HCT116 (cell line): ENCODE measurements around the gene RNGTT. TPM values are rescaled to one million over a fixed set of nuclear protein-coding genes. Genes with fewer than 3 reads are reported as not detected.

Source experiments
- ATAC-seq: fragments of 200-7000 bp; cut with Tn5 transposase; 2 replicates; pipeline ENCODE4 v1.9.1; 2020; ENCODE audit warnings: mild to moderate bottlenecking, moderate library complexity
- BruUV-seq: library from RNA; stranded (reverse); fragments of 400-500 nt; replicated peaks from 2 replicates; lab custom pipeline; 2021; lab: Mats Ljungman, UMichigan
- CTCF ChIA-PET: fragments of 300-600 bp; sonication (Branson Sonifier 250); formaldehyde crosslinking; loops from one replicate; lab custom pipeline; 2021; ENCODE audit warnings: antibody characterized with exemption; lab: Charles Lee
- POLR2A ChIA-PET: fragments of 300-600, 350-600 bp; sonication (Branson Sonifier 250); formaldehyde crosslinking; loops from one replicate; lab custom pipeline; 2021; ENCODE audit warnings: antibody characterized with exemption; lab: Charles Lee
- RAD21 ChIA-PET, 2 experiments: fragments of 300-600 bp; sonication (Branson Sonifier 250); formaldehyde crosslinking; loops; one replicate each; lab custom pipeline; 2023; ENCODE audit warnings: low total read pairs in 2 of 2; ENCODE audit not compliant: uncharacterized antibody in 2 of 2, unreplicated experiment in 2 of 2, low non-redundant PET in 1 of 2; lab: Charles Lee
- DNase-seq: peaks from one replicate; pipeline ENCODE4 v3.0.0-alpha.2; 2010; ENCODE audit warnings: low read depth, low spot score
- H2AFZ ChIP-seq: fragments of 200-600 bp; shearing (Covaris generic), sonication (generic); 2 replicates; pipeline ENCODE4 v1.6.1; 2017; ENCODE audit warnings: low read depth, mixed run types, mixed read lengths, antibody characterized with exemption, low read length; ENCODE audit not compliant: poor library complexity, severe bottlenecking
- H3K27ac ChIP-seq: 2 replicates; pipeline ENCODE4 v1.5.1; 2012; ENCODE audit warnings: low read depth, low read length
- H3K27me3 ChIP-seq: fragments of 200-600 bp; sonication (generic); 2 replicates; pipeline ENCODE4 v1.6.1; 2016; ENCODE audit warnings: mixed run types, low read length, mixed read lengths; ENCODE audit not compliant: insufficient read depth
- H3K36me3 ChIP-seq, 2 experiments: fragments of 200-500 bp in 1 of 2; fragments of 200-600 bp in 1 of 2; sonication (Bioruptor generic) in 1 of 2; sonication (generic) in 1 of 2; 2 replicates each; pipeline versions ENCODE4 v1.5.1 to v1.6.1; 2014 to 2016; ENCODE audit warnings: low read length in 2 of 2, inconsistent platforms in 1 of 2, mixed read lengths in 1 of 2, mixed run types in 1 of 2; ENCODE audit not compliant: insufficient read depth in 2 of 2, control insufficient read depth in 1 of 2
- H3K4me1 ChIP-seq, 2 experiments: fragments of 200-600 bp in 1 of 2; sonication (generic) in 1 of 2; 2 replicates each; pipeline versions ENCODE4 v1.5.1 to v1.6.1; 2012 to 2017; ENCODE audit warnings: low read length in 2 of 2, inconsistent platforms in 1 of 2, mild to moderate bottlenecking in 1 of 2, mixed read lengths in 1 of 2, mixed run types in 1 of 2, moderate library complexity in 1 of 2; ENCODE audit not compliant: insufficient read depth in 2 of 2, control insufficient read depth in 1 of 2
- H3K4me2 ChIP-seq: fragments of 200-600 bp; sonication (generic); 2 replicates; pipeline ENCODE4 v1.6.1; 2017; ENCODE audit warnings: mixed run types, low read length, mixed read lengths
- H3K4me3 ChIP-seq, 2 experiments: fragments of 200-600 bp in 1 of 2; sonication (generic) in 1 of 2; replicated peaks in 1 of 2; 2 replicates each; pipeline ENCODE4 v1.5.1; 2011 to 2016; ENCODE audit warnings: low read length in 2 of 2, control low read depth in 1 of 2, low read depth in 1 of 2, mild to moderate bottlenecking in 1 of 2, mixed read lengths in 1 of 2, mixed run types in 1 of 2
- H3K79me2 ChIP-seq: fragments of 200-600 bp; sonication (generic); 2 replicates; pipeline ENCODE4 v1.6.1; 2017; ENCODE audit warnings: mild to moderate bottlenecking, mixed run types, low read length, moderate library complexity, mixed read lengths; ENCODE audit not compliant: insufficient read depth
- H3K9ac ChIP-seq: fragments of 200-600 bp; sonication (generic); 2 replicates; pipeline ENCODE4 v1.6.1; 2016; ENCODE audit warnings: low read length, mixed read lengths
- H3K9me2 ChIP-seq: fragments of 200-600 bp; sonication (generic), shearing (Covaris generic); 2 replicates; pipeline ENCODE4 v1.6.1; 2017; ENCODE audit warnings: mixed run types, mild to moderate bottlenecking, moderate library complexity; ENCODE audit not compliant: insufficient read depth
- H3K9me3 ChIP-seq, 2 experiments: fragments of 200-500 bp in 1 of 2; fragments of 200-600 bp in 1 of 2; sonication (Bioruptor generic) in 1 of 2; sonication (generic) in 1 of 2; 2 replicates each; pipeline ENCODE4 v1.6.1; 2014 to 2017; ENCODE audit warnings: low read length in 2 of 2, mixed read lengths in 2 of 2, inconsistent platforms in 1 of 2, low read depth in 1 of 2, mild to moderate bottlenecking in 1 of 2, mixed run types in 1 of 2, moderate library complexity in 1 of 2; ENCODE audit not compliant: control insufficient read depth in 1 of 2, insufficient read depth in 1 of 2
- H4K20me1 ChIP-seq: fragments of 200-600 bp; sonication (generic), shearing (Covaris generic); 2 replicates; pipeline ENCODE4 v1.6.1; 2017; ENCODE audit warnings: mixed run types, mild to moderate bottlenecking, moderate library complexity; ENCODE audit not compliant: insufficient read depth
- CEBPB ChIP-seq: IDR thresholded peaks from 2 replicates; pipeline ENCODE4 v1.6.1; 2012; ENCODE audit warnings: low read depth
- ELF1 ChIP-seq: IDR thresholded peaks from 2 replicates; pipeline ENCODE4 v1.6.1; 2012; ENCODE audit warnings: low read depth, borderline replicate concordance
- JUND ChIP-seq: IDR thresholded peaks from 2 replicates; pipeline ENCODE4 v1.6.1; 2012
- POLR2A ChIP-seq: IDR thresholded peaks from 2 replicates; pipeline ENCODE4 v1.7.0; 2011; ENCODE audit warnings: borderline replicate concordance; ENCODE audit not compliant: insufficient read depth, insufficient read length; ENCODE audit errors: extremely low read depth
- REST ChIP-seq: IDR thresholded peaks from 2 replicates; pipeline ENCODE4 v1.6.1; 2012; ENCODE audit warnings: low read depth
- SIN3A ChIP-seq: IDR thresholded peaks from 2 replicates; pipeline ENCODE4 v1.6.1; 2012; ENCODE audit warnings: low read depth
- YY1 ChIP-seq: IDR thresholded peaks from 2 replicates; pipeline ENCODE4 v1.6.1; 2011; ENCODE audit warnings: low read length, low read depth, moderate library complexity, mild to moderate bottlenecking; ENCODE audit not compliant: insufficient replicate concordance; ENCODE audit errors: extremely low read depth
- ZBTB33 ChIP-seq: IDR thresholded peaks from 2 replicates; pipeline ENCODE4 v1.6.1; 2011; ENCODE audit warnings: mild to moderate bottlenecking, low read length, moderate library complexity; ENCODE audit not compliant: insufficient replicate concordance; ENCODE audit errors: extremely low read depth
- ZNF274 ChIP-seq: fragments of 200-500 bp; sonication (Bioruptor generic); IDR thresholded peaks from 2 replicates; pipeline ENCODE4 v1.6.1; 2014; ENCODE audit warnings: mild to moderate bottlenecking, low read depth, low read length, inconsistent platforms
- intact Hi-C: fragments of 100-400 bp; cut with micrococcal nuclease; formaldehyde crosslinking; loops from 2 replicates; pipeline ENCODE4 v1.10.0; 2022
- total RNA-seq: library from RNA; stranded (reverse); gene quantifications from one replicate; pipeline ENCODE4 v1.2.1, GENCODE V29; 2021; ENCODE audit not compliant: unreplicated experiment

RNGTT gene
- total RNA-seq, 1 experiment from 2014 or later = 23.0 TPM

DNA sequence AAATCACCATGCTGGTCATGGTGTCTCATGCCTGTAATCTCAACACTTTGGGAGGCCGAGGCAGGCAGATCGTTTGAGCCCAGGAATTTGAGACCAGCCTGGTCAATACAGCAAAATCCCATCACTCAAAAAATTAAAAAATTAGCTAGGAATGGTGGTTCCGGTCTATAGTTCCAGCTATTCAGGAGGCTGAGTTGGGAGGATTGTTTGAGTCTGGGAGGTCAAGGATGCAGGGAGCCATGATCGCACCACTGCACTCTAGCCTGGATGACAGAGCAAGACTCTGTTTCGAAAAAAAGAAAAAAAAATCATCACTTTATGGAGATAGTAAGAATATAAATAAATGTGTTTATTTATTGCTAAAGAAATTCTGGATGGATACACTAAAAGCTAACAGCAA lies 124.1 kb downstream of the RNGTT start:
- no peak for TF ChIP-seq JUND
- no peak for TF ChIP-seq REST
- no peak for TF ChIP-seq SIN3A
- TF ChIP-seq ZBTB33 = no peak
- TF ChIP-seq YY1 = no peak
- TF ChIP-seq CEBPB = no peak
- no peak for TF ChIP-seq ELF1
- no peak for TF ChIP-seq POLR2A
- no peak for TF ChIP-seq ZNF274
- POLR2A ChIA-PET = no interaction called here
- Histone ChIP-seq H2AFZ (no peak overlapping the region), H3K27me3 (no peaks in the 10 kb centered on the region), H3K36me3 (no peaks in the 10 kb centered on the region), H3K9me2 (no peaks in the 10 kb centered on the region), H3K4me1 (no peaks in the 10 kb centered on the region), H3K9ac (no peak overlapping the region), H3K79me2 (no peaks in the 10 kb centered on the region), H3K27ac (no peak overlapping the region), H3K9me3 (no peaks in the 10 kb centered on the region), H3K4me2 (no peak overlapping the region), H4K20me1 (no peaks in the 10 kb centered on the region), H3K4me3 (no peak overlapping the region)
- intact Hi-C loops = no loop called here
- BruUV-seq = no TSS peak
- CTCF ChIA-PET = no interaction called here
- RAD21 ChIA-PET = no interaction called here
- DNase-seq = no peak
- ATAC-seq = no peak
